Smooth muscle cell (in vitro differentiated cells): ENCODE data around the gene ANKRD60. TPM values are rescaled to one million over a fixed set of nuclear protein-coding genes. Genes with fewer than 3 reads are reported as not detected.
A peak's percentile ranks its signal among the peaks of the same experiment; 100 is the strongest.

ENCODE experiments used
- DNase-seq: peaks from one replicate; lab custom pipeline; 2025; ENCODE audit not compliant: unreplicated experiment; lab: John Stamatoyannopoulos, UW
- H2AFZ ChIP-seq: fragments of 200-600 bp; sonication (generic); 2 replicates; pipeline ENCODE4 v1.6.0; 2016; ENCODE audit warnings: antibody characterized with exemption, low read depth, mild to moderate bottlenecking
- H3F3A ChIP-seq: fragments of 200-600 bp; sonication (generic); 2 replicates; pipeline ENCODE4 v1.6.0; 2017; ENCODE audit warnings: antibody characterized with exemption, low read depth
- H3K27ac ChIP-seq: fragments of 200-600 bp; sonication (generic); 2 replicates; pipeline ENCODE4 v1.5.1; 2016; ENCODE audit warnings: low read depth, mild to moderate bottlenecking
- H3K27me3 ChIP-seq: fragments of 200-600 bp; sonication (generic); 2 replicates; pipeline ENCODE4 v1.6.1; 2016; ENCODE audit warnings: low read depth, mild to moderate bottlenecking
- H3K36me3 ChIP-seq: fragments of 200-600 bp; sonication (generic); 2 replicates; pipeline ENCODE4 v1.5.1; 2016; ENCODE audit warnings: low read depth
- H3K4me1 ChIP-seq: fragments of 200-600 bp; sonication (generic); 2 replicates; pipeline ENCODE4 v1.5.1; 2016; ENCODE audit warnings: low read depth
- H3K4me2 ChIP-seq: fragments of 200-600 bp; sonication (generic); 2 replicates; pipeline ENCODE4 v1.6.0; 2016; ENCODE audit warnings: mild to moderate bottlenecking
- H3K4me3 ChIP-seq: fragments of 200-600 bp; sonication (generic); 2 replicates; pipeline ENCODE4 v1.5.1; 2016; ENCODE audit warnings: mild to moderate bottlenecking
- H3K79me2 ChIP-seq: fragments of 200-600 bp; sonication (generic); 2 replicates; pipeline ENCODE4 v1.6.0; 2016; ENCODE audit warnings: low read depth, mild to moderate bottlenecking
- H3K9ac ChIP-seq: fragments of 200-600 bp; sonication (generic); 2 replicates; pipeline ENCODE4 v1.6.0; 2016; ENCODE audit warnings: low read depth
- H3K9me3 ChIP-seq: fragments of 200-600 bp; sonication (generic); replicated peaks from 2 replicates; pipeline ENCODE4 v1.5.1; 2016; ENCODE audit warnings: low read depth
- H4K20me1 ChIP-seq: fragments of 200-600 bp; sonication (generic); 2 replicates; pipeline ENCODE4 v1.6.0; 2016; ENCODE audit warnings: low read depth
- WGBS: methylation state at CpG from one replicate; pipeline ENCODE4 v1.1.7; 2016; ENCODE audit warnings: low lambda C conversion rate; 5-methylcytosine and 5-hydroxymethylcytosine counted together
- polyA plus RNA-seq: library from polyadenylated mRNA; unstranded; fragments of >200 nt; fragmentation: Nextera tagmentation; extraction: Ambion mirVana; gene quantifications from 2 replicates; pipeline ENCODE4 v1.2.1, GENCODE V29; 2016
- total RNA-seq: library from RNA; depleted of rRNA; stranded (reverse); fragments of >200 nt; gene quantifications from 2 replicates; pipeline ENCODE4 v1.2.3, GENCODE V29; 2014
- TF ChIP-seq, protein P1 (sequence below): fragments of 200-600 bp; sonication (generic); IDR thresholded peaks from 2 replicates; pipeline ENCODE4 v1.5.1; 2017; ENCODE audit warnings: borderline replicate concordance, mild to moderate bottlenecking, antibody characterized with exemption; ENCODE audit not compliant: insufficient read depth, poor library complexity, severe bottlenecking

The ANKRD60 gene
- total and polyA plus RNA-seq, 2 experiments from 2014 or later, result not detected

DNA sequence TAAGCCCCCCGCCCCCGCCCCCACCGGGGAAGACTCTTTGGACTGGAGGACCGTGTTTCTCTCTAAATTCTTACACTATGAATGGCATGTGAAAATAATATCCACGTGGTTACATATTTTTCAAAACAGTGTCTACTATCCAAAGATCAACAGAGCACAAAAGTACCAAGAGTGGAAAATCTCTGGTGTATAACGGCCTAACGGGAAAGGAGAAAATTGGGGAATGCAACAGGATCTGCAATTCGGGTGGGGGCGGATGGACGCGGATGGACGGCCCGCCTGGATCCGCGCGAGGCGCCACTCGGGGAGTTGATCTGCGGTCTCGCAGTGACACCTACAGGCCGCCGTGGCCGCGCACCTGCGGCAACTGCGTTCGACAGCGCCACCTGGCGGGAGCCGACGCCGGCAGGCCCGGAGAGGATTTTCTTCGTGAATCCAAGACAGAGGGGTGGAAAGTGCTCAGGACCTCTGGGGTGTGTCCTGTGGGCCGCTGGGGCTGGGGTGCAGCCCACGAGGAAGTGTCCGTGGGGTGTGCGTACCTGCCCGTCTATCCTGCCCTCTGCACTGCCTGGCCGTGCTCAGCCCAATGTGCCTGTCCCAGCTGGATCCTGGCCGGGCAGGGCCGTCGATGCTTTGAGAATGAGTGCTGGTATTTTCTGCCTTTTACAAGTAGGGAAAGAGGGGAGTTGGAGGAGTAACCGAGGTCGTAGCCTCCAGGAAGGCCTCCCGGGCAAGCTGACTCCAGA lies 18.6 kb downstream of the ANKRD60 start:
- Histone ChIP-seq H3K4me3 (no peak overlapping the region), H3K27ac (no peak overlapping the region), H3K79me2 (no peaks in the 10 kb centered on the region), H3K9me3 (no peaks in the 10 kb centered on the region), H2AFZ (no peak overlapping the region), H3K9ac (no peak overlapping the region), H3K36me3 (no peaks in the 10 kb centered on the region), H3K4me2 (no peak overlapping the region), H3K27me3 (no peaks in the 10 kb centered on the region), H4K20me1 (no peaks in the 10 kb centered on the region), H3K4me1 (no peaks in the 10 kb centered on the region), H3F3A (no peaks in the 10 kb centered on the region)
- TF ChIP-seq, protein P1, sequence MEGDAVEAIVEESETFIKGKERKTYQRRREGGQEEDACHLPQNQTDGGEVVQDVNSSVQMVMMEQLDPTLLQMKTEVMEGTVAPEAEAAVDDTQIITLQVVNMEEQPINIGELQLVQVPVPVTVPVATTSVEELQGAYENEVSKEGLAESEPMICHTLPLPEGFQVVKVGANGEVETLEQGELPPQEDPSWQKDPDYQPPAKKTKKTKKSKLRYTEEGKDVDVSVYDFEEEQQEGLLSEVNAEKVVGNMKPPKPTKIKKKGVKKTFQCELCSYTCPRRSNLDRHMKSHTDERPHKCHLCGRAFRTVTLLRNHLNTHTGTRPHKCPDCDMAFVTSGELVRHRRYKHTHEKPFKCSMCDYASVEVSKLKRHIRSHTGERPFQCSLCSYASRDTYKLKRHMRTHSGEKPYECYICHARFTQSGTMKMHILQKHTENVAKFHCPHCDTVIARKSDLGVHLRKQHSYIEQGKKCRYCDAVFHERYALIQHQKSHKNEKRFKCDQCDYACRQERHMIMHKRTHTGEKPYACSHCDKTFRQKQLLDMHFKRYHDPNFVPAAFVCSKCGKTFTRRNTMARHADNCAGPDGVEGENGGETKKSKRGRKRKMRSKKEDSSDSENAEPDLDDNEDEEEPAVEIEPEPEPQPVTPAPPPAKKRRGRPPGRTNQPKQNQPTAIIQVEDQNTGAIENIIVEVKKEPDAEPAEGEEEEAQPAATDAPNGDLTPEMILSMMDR, result peak; percentile 100
- DNase-seq, result peak; percentile 73
- WGBS, result 10% methylated on average over 46 of the region's 46 CpGs

DNA sequence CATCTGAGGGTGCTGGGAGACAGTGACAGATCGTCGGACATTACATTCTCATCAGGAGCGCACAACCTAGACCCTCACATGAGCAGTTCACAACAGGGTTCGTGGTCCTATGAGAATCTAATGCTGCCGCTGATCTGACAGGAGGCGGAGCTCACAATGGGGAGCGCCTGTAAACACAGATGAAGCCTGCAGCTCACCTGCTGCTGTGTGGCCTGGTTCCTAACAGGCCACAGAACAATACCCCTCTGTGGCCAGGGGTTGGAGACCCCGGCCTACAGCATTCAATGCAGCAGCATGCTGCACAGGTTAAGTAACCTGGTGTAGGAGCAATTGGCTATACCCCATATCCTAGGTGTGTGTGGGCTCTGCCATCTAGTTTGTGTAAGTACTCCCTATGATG lies 19.5 kb downstream of the ANKRD60 start:
- no peak overlapping the region for H3K4me2 ChIP-seq
- WGBS, result 88% methylated on average over 8 of the region's 8 CpGs
- H3K9me3 ChIP-seq, result no peaks in the 10 kb centered on the region
- H3K27ac ChIP-seq, result no peak overlapping the region
- no peak overlapping the region for H3K9ac ChIP-seq
- DNase-seq, result no peak
- H3K27me3 ChIP-seq, result no peaks in the 10 kb centered on the region
- no peaks in the 10 kb centered on the region for H3K36me3 ChIP-seq
- H3K4me3 ChIP-seq, result no peak overlapping the region
- H3K79me2 ChIP-seq, result no peaks in the 10 kb centered on the region
- no peaks in the 10 kb centered on the region for H3K4me1 ChIP-seq
- H3F3A ChIP-seq, result no peaks in the 10 kb centered on the region
- no peaks in the 10 kb centered on the region for H4K20me1 ChIP-seq
- no peak overlapping the region for H2AFZ ChIP-seq
- TF ChIP-seq, protein P1, result no peak

DNA sequence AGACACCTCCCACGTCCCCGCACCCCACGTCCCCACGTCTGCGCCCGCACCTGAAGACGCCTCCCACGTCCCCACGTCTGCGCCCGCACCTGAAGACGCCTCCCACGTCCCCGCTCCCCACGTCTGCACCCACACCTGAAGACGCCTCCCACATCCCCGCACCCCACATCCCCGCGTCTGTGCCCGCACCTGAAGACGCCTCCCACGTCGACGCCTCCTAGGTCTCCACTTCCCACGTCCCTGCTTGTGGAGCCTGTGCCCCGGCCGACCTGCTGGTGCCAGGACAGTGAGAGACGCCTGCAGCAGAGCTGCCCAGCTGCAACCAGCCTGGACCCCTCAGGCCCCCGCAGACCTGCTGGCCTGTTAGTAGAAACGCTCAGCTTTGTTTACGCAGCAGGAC lies 22.6 kb downstream of the ANKRD60 start:
- Histone ChIP-seq H3K4me2 (no peak overlapping the region), H3K79me2 (no peaks in the 10 kb centered on the region), H3K9me3 (no peaks in the 10 kb centered on the region), H2AFZ (no peak overlapping the region), H3F3A (no peaks in the 10 kb centered on the region), H3K27me3 (no peaks in the 10 kb centered on the region), H3K4me1 (no peaks in the 10 kb centered on the region), H3K36me3 (no peaks in the 10 kb centered on the region), H3K9ac (no peak overlapping the region), H3K4me3 (no peak overlapping the region), H4K20me1 (no peaks in the 10 kb centered on the region), H3K27ac (no peak overlapping the region)
- TF ChIP-seq, protein P1, result no peak
- no peak for DNase-seq
- WGBS, result 96% methylated on average over 17 of the region's 31 CpGs

DNA sequence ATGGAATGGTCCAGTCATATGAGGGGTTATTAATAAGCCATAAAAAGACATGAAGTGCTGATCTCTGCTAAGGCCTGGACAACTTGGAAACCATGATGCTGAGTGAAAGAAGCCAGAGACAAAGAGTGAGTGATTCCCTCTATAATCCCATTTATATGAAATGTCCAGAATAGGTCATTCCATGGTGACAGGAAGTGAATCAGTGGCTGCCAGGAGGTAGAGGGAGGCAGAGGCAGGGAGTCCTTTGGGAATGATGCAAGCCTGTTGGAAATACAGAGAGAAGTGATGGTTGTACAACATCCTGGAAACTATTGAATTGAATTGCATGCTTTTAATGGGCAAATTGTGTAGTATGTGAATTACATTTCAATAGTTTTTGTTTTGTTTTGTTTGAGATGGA lies 26.4 kb downstream of the ANKRD60 start:
- Histone ChIP-seq H3K4me3 (no peak overlapping the region), H3K36me3 (no peaks in the 10 kb centered on the region), H3K79me2 (no peaks in the 10 kb centered on the region), H3K9ac (no peak overlapping the region), H2AFZ (no peak overlapping the region), H4K20me1 (no peaks in the 10 kb centered on the region), H3F3A (no peaks in the 10 kb centered on the region), H3K4me2 (no peak overlapping the region), H3K9me3 (no peaks in the 10 kb centered on the region), H3K27ac (no peak overlapping the region), H3K27me3 (no peaks in the 10 kb centered on the region), H3K4me1 (no peaks in the 10 kb centered on the region)
- no peak for DNase-seq
- TF ChIP-seq, protein P1, result no peak
